DMS53 (cell line): ENCODE data around the gene RPLP2.

ENCODE experiments used
- DNase-seq: peaks from one replicate; lab custom pipeline; 2025; lab: John Stamatoyannopoulos, UW

The RPLP2 gene

DNA sequence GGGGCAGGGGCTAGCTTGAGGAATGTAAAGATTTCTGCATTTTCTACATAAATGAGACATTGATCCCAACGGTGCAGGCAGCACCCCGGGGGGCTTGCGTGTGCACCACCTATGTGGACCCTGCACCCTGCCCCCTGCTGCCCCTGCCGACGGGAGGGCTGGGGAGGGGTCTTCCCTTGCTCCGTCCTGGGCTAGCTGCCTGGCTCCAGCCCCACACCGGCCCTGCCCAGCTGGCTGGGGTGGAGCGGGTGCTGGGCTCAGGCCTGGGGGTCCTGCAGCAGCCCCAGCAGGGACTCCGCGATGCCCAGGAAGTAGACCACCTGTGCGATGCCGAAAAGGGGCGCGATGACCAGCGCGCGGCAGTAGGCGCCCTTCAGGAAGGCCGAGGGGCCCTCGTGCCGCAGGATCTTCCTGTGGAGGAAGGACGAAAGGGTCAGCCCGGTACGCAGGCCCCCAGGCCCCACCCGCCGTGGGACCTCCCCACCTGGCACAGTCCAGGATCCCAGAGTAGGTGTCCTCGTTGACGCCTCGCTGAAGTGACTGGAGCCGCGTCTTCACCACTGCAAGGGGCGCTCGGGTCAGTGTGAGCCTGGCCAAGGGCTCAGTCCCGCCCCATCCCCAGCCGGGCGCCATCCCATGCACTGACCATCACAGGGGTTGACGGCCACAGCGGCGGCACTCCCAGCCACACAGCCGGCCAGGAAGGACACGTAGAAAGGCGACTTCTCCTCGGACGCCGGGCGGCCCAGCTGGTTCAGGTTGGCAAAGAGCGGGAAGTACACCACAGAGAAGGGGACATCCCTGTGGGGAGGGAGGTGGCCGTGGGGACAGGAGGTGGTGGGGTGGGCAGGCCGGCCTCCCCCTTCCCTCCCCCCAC, 17.9 kb upstream of the RPLP2 start:
- DNase-seq, result no peak

DNA sequence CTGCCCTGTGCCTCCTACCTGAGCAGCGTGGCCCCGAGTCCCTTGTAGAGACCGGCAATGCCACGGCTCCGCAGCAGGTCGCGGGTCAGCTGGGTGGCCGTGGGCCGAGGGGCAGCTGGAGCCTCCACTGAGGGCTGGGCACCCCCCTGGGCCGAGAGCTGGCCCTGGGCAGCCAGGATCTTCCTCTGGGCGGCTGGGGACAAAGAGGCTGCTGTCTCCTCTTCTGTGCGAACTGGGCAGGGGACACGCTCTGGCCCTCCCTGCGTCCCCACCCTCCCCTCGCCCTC, 17.3 kb upstream of the RPLP2 start:
- DNase-seq, result no peak

DNA sequence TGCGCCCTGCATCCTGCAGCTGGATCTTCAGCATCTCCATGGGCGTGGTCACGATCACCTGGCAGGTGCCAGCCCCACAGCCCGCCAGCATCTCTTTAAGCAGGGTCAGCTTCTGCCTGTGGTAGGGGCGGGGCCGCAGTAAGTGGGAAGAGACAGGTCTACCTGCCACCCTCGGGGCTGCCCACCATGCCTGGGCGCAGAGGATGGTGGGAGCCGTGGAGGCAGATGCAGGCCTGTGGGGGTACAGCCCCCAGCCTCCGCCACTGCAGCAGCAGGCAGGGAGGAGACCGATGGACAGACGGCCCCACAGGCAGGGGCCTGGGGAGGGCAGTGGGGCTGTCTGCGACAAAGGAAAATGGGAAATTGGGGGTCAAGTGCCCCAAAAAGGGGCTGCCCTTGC, 16.9 kb upstream of the RPLP2 start:
- DNase-seq, result no peak

DNA sequence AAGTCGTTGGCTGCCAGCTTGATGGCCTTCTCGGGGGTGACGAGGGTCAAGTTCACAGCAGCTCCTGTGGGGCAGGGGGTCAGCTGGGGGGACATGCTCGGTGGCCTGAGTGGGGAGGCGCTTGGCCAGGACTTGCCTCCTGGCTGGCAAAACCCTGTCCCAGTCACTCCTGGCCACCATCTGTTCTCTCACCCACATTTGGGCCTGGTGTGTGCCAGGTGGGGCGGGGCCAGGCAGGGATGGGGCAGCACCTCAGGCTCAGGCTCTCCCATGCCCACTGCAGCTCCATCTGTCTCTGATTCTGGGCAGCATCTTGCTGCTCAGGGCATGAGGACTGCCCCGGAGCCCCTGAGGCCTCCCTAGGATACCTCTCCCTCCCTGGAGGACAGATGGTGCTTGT, 16.2 kb upstream of the RPLP2 start:
- DNase-seq, result no peak

DNA sequence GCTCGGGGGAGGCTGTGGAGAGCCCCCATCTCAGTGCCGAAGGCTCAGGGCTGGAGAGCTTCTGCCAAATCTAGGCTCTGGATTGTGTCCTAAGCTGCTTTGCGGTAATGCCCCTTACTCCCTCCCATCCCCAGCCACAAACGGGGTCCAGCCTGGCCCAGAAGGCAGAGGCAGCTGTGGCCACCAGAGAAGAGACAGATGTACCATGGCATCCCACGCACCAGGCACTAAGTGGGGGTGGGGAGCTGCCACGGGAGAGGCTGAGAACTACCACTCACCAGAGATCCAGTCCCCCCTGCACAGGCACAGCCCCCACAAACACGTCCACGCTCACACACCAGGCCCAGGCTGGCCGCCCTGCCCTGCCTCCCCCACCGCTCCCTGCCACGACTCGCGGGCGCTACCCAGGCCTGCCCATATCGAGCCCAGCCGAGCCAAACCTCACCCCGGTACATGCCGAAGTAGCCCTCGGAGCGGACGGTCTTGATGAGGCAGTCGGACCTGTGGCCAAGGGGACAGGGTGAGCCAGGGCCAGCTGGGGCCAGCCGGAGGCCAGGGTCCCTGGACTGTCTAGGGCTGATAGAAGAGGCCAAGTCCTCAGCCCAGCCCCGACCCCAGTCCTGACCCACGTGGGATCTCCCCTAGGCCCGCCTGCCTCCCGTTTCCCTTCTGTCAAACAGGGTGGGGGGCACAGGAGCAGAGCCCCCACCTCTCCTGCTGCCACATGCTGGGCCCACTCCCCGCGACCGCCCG, 15.6 kb upstream of the RPLP2 start:
- no peak for DNase-seq

DNA sequence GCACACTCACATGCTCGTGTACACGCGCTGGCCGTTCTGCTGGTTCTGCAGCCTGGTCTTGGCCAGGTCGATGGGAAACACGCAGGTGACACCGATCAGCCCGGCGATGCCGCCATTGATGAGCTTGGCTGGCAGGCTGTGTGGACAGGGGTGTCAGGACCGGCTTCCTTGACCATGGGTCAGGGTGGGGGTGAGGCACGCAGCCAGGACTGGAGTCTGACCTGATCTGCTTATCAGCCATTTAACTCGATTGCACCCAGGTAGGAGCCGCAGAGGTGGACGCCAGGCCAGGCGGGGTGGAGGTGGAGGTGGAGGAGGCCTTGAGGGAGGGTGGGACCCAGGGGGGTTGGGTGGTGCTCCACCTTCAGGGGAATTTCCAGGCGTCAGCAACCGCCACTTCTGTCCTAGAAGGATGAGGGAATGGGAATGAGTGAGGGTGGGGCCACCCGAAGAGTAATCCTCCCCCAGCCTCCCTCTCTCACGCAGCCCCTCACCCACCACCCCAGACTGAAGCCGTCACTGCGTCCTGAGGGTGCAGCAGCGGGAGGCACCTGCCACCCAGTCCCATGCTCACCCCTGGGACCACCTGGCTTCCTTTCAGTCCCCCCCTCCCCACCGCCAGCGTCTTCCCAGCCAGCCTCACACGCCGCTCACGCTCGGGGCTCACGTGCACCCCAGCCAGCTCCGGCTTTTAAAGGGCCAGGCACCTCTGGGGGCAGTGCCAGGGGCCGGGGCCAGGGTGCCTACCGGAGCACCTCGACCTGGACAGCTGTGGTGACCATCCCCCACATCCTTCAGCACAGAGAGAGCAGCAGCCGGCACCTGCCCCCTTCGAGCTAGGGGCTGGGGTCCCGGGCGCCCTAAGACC, 14.8 kb upstream of the RPLP2 start:
- DNase-seq, result no peak

DNA sequence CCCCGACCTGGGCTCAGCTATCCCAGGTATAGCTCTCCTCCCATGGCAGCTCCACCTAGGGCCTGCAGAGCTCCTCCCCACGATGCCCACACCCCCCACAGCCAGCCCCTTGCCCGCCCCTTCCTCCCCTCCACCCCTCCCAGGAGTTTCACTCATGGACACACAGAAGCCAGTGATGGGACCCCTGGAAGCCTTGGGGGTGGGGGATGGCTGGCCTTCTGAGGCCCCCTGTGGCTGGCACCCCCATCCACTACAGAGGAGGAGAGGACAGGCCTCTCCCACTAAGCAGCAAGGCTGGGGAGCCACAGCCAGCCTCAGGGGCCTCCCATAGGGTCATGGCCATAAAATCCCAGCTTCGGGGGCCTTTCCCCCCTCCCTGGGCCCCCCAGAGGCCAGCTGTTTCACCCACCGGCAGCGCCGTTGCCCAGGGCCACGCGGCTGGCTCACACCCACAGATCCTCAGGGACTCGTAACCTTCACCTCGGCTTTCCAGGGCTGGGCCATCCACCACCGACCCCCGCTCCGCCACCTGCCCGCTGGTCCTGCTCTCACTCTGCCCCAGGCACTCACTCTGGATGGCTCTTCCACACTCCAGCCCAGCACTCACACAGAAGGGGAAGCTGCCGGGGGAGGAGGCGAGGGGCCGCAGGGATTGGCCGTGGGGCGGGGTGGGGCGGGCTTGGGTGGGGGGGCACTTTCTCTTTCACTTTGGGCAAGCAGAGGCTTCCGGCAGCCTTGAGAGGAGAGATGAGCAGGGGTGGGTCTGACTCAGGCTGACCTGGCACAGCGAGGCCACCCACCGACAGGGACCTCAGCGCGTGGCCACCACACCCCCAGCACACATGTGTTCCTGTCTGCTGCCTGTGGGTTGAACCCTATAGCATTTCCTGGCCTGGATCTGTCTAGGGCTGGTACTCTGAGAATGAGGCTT, 13.9 kb upstream of the RPLP2 start:
- peak; percentile 89 for DNase-seq

DNA sequence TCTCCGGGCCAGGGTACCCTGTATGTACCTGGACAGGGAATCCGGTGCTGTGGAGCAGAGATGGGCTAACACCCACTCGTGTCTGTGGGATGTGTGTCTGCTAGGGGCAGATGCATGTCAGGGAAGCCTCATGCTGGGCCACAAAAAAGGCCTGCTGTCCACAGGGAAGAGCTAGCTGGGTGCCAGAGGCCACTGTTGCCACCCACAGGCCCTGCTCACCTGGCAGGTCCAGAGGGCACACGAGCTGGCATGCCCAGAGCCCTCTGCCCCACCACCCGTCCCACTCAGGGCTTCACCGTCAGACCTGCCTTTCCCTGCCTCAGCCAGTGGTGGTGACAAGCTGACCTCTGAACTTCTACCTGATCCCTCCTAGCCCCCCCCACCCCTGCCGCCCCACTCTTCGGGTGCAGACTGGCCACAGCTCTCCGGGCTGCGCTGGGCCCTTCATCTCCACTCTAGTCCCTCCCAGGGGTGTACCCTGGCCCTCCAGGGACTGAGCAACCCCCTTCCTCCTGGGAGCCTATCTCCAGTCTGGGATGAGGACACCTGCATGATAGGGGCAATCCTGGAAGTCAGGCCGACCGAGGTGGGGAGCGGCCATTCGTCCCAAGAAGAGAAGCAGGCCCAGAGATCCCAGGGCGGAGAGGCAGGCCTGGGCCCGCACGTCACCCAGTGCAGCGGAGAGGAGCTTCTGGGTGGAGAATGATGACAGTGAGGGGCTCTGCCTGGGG, 13.0 kb upstream of the RPLP2 start:
- peak; percentile 66 for DNase-seq

DNA sequence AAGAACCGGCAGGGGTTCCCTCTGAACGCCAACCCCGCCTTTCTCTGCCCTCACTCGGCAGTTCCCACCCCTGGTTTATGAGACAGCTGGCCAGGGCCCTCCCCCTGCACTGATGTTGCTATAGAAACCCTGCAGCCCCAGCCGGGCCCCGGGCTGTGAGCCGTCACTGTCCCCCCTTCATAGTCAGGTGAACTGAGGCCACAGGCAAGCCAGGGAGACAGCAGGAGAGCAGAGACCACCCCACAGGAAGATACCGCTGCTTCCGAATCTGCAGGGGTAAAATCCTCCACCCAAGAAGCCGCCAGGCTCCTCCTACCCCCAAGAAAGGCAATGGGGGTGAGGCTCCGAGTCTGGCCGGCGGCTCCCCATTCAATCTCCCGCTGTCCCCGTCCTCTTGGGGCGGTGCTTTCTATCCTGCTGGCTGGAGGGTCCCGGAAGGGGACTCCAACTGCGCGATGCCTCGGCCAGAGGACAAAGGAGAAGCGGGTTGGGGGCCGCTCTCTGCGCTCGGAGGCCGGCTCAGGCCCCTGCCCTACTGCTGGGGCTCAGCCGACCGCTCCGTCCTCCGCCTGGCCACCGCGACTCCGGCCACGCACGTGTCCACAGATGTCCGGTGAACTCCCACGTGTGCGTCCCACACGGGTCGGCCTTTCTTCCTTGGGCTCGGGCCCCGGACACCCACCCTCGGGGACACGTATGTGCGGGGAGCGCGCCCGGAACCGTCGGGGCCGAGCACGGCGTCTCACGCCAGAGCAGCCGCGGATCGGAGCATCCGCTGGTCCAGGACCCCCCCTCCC, 12.3 kb upstream of the RPLP2 start:
- peak; percentile 91 for DNase-seq

DNA sequence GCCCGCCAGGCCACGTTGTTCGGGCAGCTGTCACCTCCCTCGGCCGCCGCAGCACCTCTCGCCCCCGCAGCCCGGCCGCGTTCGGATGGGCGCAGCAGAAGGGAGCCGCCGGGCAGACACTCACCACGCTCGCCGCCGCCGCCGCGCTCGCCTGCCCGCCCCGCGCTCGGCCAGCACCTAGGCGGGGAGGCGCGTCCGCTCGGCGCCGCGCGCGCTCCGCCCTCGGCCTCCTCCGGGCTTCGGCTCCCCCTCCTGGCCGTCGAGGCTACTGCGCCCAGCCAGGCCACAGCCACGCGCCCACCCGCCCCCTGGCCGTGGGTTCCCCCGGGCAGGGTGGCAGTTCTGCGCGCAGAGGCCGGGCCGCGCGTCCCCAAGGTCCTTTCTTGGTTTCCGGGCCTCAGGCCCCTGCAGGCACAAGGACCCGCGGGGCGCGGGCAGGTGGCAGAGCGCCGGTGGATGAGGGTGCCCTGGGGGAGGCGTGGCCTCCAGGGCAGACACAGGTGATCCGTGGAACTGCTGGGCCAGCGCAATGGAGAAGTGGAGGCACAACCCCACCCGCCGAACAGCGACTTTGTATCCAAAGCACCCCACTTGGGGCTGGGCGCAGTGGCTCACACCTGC, 11.6 kb upstream of the RPLP2 start, which contains the start of gene SLC25A22:
Gene SLC25A22, minus strand, starts transcription at position 189 of the 621 bp plus-strand sequence. CDS start 3,275 bp downstream, outside the sequence.
- peak; percentile 95 for DNase-seq

DNA sequence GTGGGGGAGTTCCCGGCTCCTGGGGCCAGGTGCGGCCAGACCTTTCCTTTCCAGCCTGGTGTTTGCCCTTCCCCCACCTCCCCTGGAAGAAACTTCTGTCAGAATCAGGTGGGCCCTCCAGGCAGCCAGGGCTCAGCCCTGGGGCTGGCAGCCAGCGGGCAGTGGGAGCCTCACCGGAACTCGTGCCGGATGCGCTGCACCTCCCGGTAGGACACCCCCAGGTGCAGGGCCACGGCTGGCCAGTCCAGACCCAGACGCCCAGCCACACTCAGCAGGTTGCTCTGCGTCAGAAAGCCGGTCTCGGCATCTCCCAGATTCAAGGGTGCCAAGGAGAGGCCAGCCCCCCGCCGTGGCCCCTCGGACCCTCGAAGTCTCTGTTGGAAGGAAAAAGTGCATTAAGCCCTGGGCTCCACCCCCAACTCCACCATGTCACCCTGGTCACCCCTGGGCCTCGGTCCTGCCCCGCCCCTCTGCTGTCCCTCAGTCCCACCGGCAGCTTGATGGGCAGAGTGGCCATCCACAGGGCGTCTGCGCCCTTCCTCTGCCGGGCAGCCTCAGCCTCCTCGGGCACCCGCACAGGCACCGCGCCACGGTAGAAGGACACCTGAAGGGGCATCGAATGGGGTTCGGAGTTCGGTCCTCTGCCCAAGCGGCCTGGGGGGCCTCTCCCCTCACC, 10.0 kb upstream of the RPLP2 start:
- DNase-seq, result no peak

DNA sequence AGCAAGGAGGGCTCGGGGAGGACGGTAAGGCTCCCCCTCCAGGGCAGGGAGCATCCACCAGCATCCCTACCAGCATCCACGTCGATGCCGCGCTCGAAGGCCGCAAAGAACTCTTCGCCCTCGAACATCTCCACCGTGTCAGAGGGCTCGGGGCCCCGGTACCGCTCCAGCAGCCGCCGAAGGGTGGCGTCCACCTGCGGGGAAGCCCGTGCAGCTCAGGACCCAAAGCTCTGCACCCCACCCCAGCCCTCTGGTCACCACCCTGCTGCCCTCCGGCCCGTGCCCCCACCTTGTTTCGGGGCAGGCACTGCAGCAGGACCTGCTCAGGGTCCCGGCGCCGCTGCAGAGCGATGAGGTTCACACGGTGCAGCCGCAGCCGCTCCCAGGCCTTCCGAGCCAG, 9.3 kb upstream of the RPLP2 start:
- DNase-seq, result no peak

DNA sequence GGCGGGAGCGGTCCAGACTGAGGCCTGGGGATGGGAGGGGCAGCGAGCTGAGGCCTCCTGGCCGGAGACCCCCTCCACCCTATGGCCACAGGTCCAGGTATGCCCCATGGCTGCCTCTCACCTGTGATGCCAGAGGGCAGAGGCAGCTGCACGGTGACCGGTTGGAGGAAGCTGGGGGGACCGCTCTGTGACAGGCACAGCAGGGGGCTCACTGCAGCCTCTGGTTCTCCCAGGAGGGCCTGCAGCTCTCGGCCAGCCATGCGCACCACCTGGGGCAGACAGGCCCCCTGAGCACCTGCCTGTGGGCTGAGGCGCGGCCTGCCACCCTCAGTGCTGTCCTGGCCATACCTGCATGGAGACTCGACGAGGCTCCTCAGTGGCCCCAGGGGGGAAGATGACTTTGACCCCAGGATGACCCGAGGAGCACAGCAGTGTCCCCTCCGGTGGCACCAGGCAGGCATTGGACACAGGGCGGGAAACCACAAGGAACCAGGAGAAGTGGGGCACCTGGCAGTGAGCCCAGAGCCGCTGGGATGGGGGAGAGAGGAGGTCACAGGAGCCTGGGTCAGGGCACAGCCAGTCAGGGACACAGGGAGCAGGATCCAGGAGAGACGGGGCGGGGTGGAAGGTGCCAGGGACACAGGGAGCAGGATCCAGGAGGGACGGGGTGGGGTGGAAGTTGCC, 8.5 kb upstream of the RPLP2 start:
- no peak for DNase-seq

DNA sequence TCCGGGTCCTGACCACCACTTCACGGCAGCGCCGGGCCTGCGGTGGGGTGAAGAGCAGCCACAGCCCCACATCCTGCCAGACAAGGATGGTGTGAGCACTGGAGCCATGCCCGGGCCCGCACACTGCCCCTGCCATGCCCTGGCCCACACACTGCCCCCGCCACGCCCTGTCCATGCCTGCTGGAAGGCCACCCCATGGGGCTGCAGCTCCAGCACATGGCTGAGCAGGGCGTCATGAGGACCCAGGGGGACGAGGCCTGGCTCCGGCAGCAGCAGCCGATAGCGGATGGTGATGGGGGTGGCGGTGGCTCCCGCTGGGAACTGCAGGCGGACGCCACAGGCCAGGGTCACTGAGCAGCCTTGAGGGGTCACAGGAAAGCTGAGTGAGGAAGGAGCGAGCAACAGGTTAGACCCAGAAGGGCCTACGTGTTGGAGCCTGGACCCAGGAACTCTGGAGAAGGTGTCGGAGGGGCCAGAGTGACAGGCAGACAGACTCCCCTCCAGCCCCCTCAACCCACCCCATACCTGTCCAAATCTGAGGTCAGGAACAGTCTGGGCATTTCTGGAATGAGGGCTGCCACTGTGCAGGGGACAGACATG, 7.6 kb upstream of the RPLP2 start:
- DNase-seq, result no peak

DNA sequence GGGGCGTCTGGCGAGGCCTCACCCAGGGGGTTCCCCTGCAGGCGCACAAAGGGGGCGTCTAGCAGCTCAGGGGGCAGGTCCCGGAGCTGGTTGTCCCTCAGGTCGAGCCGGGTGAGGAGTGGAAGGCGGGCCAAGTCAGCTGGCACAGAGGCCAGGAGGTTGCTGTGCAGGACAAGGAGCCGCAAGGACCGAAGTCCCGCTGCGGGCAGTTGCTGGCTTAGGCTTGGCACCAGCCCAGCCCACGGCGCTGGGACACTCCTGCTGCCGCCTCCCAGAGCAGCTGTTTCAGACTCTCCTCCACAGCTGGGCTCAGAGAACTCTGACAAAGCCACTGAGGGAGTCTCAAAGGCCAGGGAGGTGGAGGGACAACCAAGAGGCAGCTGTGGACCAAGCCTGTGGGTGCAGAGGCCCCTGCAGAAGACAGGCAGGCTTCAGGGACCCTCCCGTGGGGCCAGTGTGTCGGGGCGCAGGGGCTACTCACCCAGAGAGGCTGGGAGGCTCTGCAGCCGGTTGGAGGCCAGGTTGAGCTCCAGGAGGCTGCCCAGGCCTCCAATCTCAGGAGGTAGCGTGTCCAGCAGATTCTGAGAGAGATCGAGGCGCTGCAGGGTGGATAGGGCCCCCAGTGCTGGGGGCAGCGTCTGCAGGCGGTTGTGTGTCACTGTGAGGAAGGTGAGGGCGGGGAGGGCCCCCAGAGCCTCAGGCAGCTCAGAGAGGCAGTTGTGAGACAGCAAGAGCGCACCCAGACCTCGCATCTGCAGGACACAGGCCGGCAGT, 6.9 kb upstream of the RPLP2 start:
- no peak for DNase-seq

DNA sequence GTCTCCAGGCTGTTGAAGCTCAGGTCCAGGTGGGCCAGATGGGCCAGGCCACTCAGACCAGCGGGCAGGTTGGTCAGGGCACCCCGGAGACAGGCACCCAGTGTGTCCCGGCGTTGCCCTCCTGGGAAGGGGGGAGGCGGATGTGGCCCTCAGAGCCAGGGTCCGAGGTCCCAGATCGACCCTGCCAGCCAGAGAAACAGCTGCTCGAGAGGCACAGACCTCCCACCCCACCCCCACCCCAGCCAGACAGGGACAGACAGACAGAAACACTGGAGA, 6.4 kb upstream of the RPLP2 start:
- no peak for DNase-seq
